NCI-H187 (cell line): ENCODE data around the gene SERAC1.
A peak's percentile ranks its signal among the peaks of the same experiment; 100 is the strongest.

ENCODE experiments used
- DNase-seq, 2 experiments: peaks; one replicate each; lab custom pipeline; 2025; lab: John Stamatoyannopoulos, UW

The SERAC1 gene

DNA sequence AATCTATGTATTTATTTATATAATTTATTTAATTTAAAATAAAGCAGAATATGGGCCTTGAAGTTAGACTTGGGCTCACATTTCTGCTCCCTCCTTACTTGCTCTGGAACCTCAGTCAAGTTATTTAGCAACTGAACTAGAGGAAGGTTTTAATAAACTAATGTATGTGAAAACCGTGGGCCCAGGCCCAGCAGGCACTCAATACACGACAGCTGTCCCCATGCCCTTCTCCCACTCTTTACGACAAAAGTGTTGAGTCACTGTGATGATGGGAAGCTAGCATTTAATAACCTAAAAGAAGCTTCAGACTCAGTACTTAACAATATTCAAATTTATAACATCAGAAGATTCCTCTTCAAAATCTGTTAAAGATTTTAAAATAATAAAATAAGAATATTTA is 46.7 kb downstream of the SERAC1 start:
- no peak for DNase-seq

DNA sequence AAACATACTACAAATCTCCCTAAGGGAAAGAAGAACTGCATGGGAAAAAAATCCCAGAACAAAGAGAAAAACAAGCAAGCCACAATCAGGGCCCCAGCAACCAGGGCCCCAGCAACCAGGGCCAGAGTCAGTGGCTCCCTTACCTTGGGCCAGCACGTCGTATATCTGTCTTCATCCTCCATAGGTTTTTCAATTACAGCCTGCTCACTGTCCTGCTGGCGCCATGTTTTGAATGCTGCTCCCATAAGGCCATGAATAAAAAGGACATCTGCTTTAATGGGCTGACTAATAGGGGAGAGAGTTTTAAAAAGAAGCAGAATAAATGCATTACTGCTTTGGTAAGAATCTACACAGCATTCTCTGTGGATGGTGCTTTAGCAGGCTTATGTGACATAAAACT is 49.2 kb downstream of the SERAC1 start:
- no peak for DNase-seq

DNA sequence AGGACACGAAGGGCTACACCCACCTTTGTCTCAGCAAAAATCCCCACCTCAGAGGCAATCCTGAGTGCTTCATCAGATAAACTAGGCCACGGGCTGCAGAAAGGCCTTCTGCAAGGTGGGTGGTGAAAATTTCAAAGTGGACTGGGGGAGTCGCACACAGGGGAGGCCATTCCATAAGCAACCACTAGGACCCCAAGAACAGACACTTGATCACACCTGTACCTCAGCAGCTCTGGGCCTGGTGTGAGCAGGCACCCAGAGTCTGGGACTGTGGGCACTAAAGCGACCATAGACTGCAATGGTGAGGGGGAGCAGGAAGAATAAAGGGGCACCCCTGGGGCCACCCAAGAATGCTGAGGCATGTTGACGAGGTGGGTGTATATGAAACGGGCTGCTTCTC is 52.6 kb downstream of the SERAC1 start:
- no peak for DNase-seq

DNA sequence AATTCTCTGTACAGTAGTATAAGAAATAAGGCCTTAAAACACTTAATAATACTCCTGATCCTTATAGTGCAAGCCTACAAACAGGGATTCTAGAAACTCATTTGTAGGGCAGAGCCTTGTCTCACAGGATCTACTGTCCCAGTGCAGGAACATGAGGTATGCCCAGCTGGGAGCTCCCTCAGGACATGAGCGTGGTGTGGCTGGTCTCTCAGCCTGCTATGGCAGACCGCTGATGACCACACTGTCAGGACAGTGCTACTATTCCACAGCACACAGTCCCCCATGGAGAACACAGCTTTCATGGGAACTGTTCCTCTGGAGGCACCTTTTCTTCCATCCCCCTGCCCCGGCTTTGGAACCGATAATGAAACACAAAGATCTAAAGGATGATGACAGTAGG is 53.0 kb downstream of the SERAC1 start:
- no peak for DNase-seq

DNA sequence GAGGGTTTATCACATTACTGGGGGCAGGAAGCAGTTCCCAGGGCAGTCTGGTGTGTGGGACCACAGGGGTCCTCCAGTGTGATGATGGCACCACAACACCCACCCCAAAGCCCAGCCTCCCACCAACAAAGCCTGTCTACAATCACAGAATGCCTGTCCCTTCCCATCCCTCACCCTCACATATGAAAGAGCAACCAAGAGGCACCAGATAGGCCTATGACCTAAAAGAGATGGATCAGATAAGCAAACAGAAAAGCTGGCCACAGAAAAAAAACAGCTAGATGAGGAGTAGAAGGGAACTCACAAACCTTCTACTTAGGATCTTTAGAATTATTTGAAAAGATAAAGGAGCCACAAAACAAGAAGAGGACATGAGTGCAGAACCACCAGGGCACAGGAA is 54.3 kb downstream of the SERAC1 start:
- no peak for DNase-seq

DNA sequence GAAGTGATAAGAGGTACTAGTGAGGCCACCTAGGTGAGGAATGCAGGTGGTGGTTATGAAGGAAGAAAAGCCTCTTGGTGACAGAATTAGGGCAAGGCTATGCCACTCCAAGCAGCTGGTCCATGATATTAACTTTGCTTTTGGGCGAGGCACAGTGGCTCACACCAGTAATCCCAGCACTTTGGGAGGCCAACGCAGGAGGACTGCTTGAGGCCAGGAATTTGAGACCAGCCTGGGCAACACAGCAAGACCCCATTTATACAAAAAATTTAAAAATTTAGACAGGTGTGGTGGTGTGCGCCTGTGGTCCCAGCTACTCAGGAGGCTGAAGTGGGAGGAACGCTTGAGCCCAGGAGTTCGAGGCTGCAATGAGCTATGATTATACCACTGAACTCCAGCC is 56.1 kb downstream of the SERAC1 start:
- DNase-seq = no peak

DNA sequence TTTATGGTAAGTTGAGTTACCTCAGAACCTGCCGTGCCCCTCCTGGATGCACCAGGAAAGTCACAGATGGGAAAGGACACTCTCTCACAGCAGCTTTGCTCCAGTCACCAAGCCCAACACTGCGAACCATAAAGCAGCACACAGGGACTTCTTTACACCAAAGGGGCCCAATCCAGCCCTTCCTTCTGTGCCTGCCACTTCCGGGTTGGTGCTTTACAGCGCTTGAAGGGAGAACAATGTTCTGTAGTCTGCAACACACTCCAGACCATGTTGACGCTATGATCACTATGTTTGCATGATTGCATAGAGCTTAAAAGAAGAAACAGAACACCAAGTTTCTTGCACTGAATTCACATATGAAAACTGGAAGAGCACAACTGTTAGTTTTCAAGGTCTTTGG is 57.1 kb downstream of the SERAC1 start:
- no peak for DNase-seq

DNA sequence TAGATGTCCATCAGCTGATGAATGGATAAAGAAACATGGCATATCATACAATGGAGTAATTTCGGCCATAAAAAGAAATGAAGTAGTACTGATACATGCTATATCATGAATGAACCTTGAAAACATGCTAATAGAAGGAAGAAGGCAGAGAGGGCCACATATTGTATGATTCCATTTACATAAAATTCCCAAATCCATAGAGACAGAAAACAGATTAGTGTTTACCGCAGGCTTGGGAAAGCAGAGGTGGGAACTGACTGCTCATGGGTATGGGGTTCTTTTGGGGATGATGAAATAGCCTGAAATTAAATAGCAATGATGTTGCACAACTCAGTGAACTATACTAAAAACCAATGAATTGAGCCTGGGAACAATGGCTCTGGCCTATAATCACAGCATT is 58.3 kb downstream of the SERAC1 start:
- no peak for DNase-seq

DNA sequence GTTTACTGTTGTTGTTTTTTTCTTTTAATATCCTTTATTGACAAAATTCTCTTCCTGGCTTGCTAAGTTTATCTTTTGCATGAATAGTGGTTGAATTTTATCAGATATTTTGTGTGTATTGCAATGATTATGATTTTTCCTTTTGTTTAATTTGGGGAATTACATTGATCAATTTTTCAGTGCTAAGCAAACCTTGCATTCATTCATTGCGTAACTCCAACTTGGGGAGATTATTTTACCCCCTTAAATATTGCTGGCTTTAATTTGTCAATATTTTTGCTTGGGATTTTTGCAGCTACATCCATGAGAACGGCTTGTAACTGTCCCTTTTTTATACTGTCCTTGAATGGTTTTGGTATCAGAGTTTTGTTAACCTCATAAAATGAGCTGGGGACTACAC is 63.4 kb downstream of the SERAC1 start:
- DNase-seq = no peak

DNA sequence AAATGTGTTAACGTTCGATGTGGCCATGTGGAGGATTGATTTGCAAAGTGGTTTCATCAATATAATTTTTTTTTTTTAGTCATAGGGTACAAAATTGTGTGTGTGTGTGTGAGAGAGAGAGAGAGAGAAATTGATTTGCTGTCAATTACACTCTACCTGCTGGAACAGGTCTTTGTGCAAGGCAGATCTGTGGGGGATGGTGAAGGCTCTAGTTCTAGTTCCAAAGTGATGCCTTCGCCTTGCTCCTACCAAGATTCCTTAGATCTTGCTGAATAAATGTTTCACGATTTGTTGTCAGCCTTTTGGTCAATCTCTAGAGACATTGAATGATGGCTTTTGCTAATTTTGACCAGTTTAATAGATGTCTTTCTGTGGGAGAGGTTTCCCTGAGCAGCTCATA is 64.8 kb downstream of the SERAC1 start:
- DNase-seq = no peak

DNA sequence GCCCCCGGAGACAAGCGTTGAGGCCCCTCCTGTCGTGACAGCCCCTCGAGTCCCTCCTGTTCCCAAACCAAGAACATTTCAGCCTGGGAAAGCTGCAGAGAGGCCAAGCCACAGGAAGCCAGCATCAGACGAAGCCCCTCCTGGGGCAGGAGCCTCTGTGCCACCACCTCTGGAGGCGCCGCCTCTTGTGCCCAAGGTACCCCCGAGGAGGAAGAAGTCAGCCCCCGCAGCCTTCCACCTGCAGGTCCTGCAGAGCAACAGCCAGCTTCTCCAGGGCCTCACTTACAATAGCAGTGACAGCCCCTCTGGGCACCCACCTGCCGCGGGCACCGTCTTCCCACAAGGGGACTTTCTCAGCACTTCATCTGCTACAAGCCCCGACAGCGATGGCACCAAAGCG is 72.4 kb downstream of the SERAC1 start:
- DNase-seq = no peak

DNA sequence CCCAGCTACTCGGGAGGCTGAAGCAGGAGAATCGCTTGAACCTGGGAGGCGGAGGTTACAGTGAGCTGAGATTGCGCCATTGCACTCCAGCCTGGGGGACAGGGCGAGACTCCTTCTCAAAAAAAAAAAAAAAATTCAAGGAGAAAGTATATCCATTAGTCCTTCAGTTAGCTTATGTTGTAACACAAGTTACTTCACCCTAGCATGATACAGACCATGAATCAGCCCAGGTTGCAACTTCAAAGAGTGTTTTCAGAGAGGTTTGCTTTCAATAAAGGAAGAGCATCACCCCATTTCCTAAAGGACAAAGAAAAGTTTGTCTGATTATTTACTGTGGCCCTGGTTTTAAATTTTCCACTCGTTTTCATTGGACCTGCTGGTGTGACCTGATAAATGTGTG is 73.0 kb downstream of the SERAC1 start:
- no peak for DNase-seq

DNA sequence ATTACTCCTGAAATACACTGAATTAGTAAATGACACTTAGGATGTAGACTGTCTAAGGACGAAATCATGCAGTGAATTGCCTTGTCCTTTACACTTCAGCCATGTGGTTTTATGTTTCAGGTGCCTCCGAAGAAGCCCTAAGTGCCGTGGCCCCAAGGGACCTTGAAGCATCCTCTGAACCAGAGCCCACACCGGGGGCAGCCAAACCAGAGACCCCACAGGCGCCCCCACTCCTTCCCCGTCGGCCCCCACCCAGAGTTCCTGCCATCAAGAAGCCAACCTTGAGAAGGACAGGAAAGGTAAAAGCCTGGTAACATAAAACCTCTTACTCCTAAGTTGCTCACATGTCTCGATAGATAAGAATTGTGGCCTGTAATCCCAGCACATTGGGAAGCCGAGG is 75.3 kb downstream of the SERAC1 start:
- DNase-seq = no peak

DNA sequence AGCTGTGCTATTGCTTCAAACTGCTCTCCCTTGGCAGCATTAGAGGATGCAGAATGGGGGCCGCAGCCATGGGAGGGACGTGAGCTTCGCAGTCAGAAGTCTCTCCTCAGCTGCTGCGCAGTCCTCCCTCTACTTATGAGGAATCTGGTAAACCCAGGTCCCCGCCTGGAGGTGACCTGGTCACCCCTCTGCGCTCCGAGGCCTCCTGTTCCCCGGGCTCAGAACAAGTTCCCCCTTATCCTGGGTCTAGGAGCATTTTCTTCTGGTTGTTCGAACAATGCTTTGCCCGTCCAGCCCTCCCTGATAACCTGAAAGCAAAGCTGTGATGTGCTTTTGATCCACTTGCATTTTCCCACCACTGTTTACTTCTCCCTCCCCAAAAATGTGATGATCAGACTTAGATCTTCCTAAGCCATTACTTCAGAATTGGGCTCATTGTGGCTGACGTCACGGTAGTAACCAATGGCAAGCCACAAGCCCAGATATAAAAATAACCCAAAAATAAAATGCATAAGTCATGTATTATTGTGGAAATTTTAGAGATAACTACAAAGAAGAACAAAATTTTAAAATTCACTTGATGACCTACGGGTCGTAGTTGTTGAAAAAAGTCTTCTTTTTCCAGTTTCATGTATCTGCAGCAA is 80.7 kb downstream of the SERAC1 start:
- DNase-seq = no peak

DNA sequence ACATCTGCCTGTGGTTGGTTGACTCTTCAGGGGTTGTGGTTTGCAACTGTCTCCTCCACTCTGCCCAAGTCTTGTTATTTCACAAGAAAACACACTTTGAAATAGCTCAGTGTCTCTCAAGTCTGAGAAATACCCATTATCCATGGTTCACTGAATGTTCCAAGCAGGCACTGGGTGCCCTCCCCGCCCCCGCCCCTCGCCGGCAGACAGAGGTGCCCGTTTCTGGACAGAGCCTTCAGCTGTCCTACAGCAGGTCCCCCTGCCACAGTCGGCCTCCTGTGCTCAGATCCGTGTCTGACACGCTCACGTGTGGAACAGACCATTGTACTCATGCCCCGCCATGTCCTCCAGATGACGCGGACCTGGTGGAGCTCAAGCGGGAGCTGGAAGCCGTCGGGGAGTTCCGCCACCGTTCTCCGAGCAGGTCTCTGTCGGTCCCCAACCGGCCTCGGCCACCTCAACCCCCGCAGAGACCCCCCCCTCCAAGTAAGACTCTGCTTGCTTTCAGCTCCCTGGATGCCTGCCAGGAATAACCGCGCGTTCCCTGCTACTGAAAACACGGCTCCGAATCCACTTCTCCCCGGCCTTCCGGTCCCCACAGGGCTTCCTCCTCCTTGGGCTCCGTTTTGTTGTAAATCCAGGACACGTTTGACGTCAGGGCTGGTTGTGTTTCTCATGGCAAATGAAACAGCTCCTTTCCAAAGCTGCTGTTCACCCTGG is 81.4 kb downstream of the SERAC1 start:
- peak in 1 of 2 experiments; percentile 14 for DNase-seq

DNA sequence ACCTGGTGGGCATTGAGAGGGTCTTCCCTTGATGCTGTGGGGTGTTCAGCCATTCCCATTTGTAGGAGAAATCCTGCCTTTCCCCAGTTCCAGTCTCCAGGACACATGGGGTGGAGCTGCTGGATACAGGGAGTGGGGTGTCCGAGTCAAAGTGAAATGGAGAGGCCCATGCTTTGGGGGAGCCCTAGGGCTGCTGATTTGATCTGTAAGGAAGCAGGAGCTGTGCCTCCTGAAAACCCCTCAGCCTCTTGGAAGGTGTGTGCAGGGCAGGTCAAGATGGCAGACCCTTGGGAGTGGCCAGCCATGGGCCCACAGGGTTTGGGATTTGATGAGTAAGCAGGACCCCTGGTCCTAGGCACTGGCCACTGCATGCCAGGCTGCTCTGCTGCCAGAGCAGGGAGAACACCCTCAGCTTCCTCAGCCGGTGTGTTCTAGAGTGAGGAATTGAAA is 82.0 kb downstream of the SERAC1 start:
- no peak for DNase-seq

DNA sequence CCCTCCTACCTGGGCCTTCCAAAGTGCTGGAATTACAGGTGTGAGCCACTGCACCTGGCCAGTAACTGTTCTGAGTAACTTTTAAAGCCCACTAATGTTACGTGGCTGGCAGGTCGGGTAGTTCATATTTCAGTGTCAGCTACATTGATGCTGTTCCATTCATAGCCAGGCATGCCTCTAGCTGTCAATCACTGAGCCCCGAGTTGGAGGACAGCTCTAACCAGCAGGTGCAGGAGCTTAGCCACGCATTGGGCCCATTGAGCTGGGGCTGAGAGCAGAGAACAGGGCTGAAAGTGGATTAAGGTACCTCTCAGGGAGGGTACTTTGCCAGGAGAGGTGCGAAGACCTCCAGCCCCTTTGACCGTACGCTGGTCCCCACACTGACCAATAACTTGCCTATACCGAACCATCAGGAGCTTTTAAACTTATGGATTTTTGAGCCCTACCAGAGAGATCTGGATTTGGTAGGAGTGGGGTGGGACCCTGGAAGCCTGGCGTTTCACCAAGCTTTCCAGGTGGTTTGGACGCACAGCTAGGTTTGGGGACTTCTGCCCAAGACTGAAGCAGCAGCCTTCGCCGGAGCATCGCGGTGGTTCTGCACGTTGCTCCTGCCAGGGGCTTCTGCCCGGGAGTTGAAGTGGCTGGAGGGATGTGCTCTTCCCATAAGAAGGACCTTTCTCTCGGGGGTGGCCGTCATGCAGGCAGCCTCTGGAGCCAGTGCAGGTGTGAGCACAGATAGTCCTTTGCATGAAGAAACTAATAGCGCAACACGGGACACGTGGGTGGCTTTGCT is 82.6 kb downstream of the SERAC1 start:
- DNase-seq = no peak

DNA sequence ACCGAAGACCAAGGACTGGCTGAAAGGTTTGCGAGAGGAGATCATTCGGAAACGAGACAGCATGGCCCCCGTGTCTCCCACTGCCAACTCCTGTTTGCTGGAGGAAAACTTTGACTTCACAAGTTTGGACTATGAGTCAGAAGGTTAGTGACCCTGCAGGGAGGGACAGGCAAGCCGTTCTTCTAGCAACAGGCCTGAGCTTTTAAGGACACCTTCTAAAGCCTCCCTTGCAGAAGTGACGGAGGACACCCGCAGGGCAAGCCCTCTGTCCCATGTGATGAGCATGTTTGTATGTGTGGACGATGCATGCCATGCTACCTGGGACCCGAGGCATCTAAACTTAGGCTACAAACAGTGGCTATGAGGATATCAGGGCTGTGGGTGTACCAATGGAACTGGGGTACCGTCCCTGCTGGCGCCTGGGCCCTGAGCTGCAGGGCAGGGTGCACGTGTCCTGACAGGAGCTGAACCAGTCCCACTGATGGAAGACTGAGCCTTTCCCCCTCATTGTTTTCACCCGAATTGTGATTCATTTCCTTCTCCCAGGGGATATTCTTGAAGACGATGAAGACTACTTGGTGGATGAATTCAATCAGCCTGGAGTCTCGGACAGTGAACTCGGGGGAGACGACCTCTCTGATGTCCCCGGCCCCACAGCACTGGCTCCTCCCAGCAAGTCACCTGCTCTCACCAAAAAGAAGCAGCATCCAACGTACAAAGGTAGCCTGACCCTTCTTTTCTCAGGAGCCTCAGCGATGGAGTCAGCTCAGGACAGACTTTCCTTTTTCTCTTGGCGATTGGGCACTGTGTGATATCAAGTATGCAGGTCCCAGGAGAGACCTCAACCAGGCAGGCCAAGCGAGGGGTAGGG is 84.4 kb downstream of the SERAC1 start:
- no peak for DNase-seq

DNA sequence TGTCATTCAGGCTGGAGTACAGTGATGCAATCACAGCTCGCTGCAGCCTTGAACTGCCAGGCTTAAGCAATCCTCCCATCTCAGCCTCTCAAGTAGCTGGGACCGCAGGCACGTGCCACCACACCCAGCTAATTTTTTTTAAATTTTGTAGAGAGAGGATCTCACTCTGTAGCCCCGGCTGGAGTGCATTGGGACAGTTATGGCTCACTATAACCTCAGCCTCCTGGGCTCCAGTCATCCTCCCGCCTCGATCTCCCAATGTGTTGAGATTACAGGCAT is 86.5 kb downstream of the SERAC1 start:
- no peak for DNase-seq

DNA sequence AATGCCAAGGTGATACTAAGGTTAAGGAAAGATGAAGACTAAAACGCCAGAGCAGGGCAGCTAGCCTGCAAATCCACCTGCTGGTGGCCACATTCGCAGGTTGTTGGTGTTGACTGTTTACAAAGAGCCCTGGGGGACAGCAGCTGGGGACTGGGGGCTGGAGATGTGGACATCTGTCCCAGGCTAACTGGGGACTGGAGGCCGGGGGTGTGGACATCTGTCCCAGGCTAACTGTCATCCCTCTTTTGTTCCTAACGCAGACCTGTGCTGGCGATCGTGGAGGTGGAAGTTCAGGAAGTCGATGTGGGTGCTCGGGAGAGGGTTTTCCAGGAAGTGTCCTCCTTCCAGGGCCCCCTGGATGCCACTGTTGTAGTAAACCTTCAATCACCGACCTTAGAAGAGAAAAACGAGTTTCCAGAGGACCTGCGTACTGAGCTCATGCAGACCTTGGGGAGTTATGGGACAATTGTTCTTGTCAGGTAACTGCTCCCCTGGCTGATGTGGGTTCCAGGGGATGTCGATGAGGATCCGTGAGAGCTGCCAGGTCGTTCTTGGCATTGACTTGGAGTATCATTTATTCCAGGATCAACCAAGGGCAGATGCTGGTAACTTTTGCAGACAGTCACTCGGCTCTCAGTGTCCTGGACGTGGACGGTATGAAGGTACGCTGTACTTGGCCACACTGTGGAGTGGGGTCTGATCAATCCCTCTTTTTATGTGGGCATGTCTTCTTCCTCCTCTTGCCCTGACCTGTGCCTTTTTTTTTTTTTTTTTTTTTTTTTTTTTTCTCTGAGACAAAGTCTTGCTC is 87.0 kb downstream of the SERAC1 start:
- DNase-seq = no peak

DNA sequence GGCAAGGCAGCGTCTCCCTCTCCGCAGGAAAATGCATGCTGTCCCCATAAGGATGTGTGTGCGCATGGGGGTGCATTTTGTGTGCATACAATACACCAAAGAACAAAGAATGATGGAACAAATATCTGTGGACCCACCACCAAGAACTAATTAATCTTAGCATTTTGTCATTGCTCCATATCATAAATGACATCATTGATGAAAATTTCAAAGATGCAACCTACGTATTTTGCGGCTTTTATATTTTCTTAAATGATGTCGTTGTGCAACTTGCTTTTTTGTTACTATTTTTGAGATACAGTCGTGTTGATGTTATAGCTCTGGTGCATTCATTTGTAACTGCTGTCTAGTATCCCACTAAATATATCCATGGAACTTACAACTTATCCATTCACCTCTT is 89.7 kb downstream of the SERAC1 start:
- DNase-seq = no peak

DNA sequence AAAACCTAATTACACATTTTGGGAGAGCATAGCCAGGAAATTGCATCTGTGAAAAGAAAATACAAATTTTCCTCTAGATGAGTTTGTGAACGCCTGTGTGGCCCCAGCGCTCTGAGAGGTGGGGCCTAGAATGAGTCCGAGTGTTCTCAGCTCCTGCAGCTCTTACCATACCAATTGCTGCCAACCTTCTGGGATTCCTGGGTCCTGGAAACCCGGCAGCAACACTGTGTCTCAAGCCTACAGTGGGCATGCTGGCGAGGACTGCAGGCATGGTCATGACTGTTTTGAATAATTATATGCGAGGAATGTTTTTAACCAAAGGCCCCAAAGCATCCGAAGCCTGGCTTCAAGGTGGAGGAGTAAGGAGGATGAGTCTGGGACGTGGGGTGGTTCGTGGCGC is 90.4 kb downstream of the SERAC1 start:
- no peak for DNase-seq
